Muscle of arm (tissue), 12 donors: Measurements from ENCODE around the gene KLHDC7B. TPM values are rescaled to one million over a fixed set of nuclear protein-coding genes. Genes with fewer than 3 reads are reported as not detected.
"Not testable (repeated sequence)": the region's sequence is repeated elsewhere in the genome, so short reads cannot be mapped to it uniquely, and the experiment has no call there.

Experiments
- DNase-seq: peaks from one replicate; pipeline ENCODE4 v3.0.0-alpha.2; 2013
- polyA plus RNA-seq, 12 donors: library from polyadenylated mRNA; unstranded; fragments of 120-200 nt; gene quantifications; one replicate each; pipeline ENCODE4 v1.2.1, GENCODE V29; 2013; ENCODE audit not compliant: insufficient read length in 12 of 12

The KLHDC7B gene
- polyA plus RNA-seq, 12 donors, result 0.09 to 0.17 TPM; not detected in 10

DNA sequence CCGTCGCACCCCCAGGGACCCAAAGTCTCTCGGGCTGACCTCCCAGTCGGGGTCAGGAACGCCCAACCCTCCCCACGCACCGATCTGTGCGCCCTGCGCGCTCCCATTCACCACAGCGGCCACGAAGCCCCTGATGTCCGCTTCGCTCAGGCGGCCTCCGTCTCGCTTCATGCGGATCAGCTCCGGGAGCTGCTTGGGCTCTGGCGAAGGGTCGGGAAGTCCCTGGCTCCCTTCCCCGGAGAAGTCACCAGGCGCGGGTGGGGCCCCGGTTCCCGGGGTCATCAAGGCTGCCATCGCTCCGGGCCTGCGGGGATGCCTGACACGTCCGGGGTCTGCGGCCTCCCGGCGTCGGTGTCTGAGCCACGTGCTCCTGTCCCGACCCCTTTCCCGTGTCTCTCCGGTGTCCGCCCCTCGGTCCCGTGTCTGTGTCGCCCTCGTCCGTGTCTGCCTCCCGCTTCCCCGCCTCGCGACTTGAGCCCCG lies 16.2 kb upstream of the KLHDC7B start:
- DNase-seq, result no peak

DNA sequence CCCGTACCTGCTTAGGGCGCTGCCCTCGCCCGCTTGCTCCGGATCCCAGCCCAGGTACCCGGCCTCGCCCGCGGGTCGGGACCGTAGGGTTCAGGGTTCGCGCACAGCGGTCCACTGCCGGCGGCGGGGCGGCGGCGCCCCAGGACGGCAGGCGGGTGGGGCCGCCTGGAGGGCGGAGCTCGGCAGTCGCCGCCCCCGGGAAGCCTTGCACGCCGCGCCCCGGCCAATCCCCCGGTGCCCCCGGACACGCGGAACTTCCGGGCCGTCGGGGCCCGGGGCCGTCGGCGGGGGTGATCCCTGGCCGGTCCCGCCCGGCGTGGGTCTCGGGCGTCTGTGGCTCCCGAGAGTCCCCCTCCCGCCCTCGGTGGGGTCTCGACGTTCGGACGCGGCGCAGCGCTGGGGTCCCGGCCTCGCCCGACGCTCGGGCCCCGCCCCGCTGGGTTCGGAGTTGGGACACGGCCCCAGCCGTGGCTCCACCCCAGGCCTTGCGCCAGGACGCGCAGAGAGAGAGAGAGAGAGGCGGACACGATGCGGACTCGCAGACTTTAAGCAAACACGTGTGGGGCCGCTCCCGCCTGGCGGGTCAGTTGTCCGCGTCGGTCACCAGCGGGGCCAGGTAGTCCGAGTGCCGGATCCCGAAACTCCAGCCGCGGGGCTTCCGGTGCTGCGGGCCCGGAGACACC lies 15.7 kb upstream of the KLHDC7B start, which contains the start of gene TYMP:
Gene TYMP, minus strand, starts transcription at position 116 of the 683 bp plus-strand sequence. CDS start 303 bp downstream, outside the sequence.
- DNase-seq, result no peak

DNA sequence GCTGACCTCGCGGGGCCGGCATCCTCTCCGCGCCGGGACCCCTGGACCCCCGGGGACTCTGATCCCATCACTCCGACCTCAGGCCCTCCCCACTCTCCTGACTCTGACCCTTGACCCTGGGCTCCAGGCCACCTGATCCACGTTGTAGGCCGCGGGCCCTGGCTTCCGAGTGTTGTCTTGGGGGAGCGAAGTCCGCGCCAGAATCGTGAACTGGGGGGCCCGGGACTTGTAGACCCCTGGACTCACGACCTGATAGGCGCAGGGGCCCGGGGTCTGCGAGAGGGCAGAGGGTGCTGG lies 15.2 kb upstream of the KLHDC7B start:
- no peak for DNase-seq

DNA sequence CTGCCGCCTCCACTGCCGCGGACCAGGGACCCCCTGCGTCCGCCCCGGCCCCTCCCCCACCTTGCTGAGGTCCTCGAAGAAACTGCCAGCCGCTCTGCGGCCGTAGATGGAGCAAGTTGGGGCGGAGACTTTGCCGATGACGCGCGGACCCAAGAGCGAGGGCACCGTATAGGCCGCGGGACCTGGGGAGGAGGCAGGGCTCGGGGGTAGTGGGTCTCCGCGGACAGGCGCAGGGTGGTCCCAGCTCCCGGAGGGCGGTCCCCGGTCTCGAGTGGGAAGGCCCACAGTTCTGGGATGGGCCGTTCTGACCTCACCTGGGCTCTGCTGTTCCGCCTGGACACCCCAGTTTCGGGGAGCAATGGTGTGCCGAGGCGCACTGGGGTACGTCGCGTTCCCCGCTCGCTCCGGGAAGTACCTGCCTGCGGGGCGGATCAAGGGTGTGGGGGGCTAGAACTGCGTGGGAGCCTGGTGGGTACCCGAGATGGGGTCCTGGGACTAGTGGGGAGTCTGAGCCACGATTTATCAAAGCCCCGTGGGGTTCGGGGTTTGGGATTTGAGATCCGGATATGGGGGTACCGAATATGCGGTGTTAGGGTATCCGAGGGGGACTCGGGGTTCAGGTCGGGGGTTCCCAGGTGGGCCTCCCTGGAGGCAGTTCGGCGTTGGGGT lies 14.7 kb upstream of the KLHDC7B start:
- DNase-seq, result no peak

DNA sequence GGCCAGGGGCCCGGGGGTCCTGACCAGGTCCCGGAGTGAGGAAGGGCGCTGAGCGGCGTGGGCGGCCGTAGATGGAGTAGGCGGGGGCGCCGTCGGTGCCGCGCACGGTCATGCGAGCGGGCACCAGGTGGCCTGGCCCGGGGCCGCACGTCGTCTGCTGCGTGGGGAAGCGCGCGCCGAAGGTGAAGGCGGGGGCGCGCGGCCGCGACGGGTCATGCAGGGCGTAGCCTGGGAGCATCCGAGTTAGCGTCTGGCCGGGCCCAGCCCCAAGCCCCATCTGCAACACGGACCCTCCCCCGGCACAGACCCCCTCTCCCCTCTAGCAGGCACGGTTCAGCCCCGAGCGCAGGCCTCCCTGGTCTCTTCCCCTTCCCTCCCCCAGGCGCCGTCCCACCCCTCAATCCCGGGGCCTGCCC lies 14.1 kb upstream of the KLHDC7B start:
- DNase-seq, result no peak

DNA sequence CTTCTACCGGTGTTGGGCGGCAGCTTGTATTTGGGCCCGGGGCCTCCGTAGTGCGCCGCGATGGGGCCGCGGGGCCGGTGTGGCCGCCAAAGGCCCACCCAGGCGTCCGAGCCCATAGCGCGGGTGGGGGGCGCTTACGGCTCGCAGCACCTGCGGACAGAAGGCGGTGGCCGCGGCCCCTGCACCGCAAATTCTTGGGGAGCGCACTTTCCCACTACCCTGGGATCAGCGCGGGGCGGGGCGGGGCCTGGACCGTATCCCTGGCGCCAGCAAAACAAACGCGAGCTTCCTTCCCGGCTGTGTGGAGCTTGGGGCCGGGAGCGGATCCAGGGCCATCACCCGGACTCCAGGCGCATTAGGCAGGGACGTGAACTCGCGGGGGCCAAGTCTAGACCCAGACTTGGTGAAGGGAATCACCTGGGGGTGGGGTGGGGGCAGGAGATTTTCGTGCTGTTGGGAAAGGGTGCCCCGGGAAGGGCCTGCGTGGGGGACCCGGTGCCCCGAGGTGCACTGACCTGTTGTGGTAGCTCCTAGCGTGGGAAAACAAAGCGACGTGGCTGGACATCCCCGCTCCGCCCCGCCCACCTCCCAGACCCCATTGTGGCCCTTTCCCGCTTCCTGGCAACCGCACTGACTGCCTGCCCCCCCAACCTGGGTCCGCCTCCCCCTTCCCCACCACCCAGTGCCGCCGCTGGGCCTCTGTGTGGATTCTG lies 13.6 kb upstream of the KLHDC7B start:
- no peak for DNase-seq

DNA sequence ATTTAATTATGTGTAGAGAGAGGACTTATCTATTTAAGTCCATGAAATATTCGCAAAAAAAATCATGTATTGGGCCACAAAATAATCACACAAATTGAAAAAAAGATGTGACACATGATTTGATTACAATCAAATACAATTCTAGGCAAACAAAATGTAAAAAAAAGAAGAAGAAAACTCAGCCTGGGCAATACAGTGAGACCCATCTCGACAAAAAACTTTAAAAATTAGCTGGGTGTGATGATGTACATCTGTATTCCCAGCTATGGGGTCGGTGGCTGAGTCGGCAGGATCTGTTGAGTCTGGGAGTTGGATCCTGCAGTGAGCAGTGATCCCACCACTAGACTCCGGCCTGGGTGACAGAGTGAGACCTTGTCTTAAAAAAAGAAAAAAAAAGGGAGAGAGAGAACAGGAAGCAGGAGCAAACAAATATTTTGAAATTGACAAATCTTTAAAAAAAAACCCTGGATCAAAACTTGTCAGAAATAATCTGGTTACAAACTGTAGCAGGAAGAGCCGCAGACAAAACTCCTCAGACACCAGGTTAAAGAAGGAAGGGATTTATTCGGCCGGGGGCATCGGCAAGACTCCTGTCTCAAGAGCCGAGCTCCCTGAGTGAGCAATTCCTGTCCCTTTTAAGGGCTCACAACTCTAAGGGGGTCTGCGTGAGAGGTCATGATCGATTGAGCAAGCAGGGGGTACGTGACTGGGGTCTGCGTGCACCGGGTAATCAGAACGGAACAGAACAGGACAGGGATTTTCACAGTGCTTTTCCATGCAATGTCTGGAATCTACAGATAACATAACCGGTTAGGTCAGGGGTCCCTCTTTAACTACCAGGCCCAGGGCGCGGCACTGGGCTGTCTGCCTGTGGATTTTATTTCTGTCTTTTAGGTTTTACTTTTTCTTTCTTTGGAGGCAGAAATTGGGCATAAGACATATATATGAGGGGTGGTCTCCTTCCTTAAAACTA lies 12.6 kb upstream of the KLHDC7B start:
- no peak for DNase-seq

DNA sequence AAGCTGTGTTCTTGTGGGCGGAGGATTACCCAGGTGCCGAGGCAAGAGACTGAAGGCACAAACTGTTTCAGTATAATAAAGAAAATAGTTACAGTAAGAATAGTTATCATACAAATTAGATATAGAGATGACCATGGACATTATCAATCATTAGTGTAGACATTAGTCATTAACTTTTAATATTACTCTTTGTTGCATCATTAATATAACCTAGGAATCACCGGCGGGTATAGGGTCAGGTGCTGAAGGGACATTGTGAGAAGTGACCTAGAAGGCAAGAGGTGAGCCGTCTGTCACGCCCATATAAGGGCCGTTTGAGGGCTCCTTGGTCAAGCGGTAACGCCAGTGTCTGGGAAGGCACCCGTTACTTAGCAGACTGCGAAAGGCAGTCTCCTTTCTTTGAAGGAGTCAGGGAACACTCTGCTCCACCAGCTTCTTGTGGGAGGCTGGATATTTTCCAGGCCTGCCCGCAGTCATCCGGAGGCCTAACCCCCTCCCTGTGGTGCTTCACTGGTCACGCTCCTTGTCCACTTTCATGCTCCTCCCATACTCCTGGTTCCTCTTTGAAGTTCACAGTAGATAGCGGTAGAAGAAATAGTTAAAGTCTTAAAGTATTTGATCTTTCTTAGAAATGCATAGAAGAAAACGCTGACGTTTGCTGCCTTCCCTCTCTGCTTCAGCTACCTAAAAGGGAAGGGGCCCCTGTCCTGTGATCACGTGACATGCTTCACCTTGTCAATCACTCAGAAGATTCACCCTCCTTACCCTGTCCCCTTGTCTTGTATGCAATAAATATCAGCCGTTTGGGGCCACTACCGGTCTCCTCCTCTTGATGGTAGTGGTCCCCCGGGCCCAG lies 11.6 kb upstream of the KLHDC7B start:
- DNase-seq, result not testable (repeated sequence)

DNA sequence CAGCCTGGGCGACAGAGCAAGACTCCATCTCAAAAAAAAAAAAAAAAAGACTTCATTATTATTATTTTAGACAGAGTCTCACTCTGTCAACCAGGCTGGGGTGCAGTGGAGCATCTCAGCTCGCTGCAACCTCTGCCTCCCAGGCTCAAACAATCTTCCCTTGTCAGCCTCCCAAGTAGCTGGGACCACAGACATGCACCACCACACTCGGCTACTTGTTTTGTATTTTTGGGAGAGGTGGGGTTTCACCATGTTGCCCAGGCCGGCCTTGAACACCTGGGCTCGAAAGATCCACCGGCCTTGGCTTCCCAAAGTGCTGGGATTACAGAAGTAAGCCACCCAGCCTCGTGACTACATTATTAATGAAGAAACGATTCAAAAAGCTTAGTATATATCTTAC lies 10.6 kb upstream of the KLHDC7B start:
- no peak for DNase-seq

DNA sequence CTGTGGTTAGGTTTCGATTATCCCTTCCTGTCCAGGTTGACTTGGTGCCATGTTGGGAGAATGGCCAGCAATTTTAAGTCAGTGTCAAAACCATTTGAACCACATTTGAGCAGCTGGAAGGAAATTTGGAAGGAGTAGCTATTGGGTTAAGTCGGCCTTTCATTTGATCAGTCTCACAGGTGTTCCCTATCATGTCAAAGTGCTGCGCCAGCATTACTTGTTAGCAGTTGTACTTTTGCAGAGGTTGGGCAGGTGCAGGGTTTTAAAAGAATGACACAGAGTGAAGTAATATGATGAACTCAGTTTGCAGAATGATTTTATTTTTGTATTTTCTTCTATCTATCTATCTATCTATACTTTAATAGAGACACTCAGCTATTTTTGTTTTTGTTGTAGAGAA lies 9.5 kb upstream of the KLHDC7B start:
- DNase-seq, result no peak

DNA sequence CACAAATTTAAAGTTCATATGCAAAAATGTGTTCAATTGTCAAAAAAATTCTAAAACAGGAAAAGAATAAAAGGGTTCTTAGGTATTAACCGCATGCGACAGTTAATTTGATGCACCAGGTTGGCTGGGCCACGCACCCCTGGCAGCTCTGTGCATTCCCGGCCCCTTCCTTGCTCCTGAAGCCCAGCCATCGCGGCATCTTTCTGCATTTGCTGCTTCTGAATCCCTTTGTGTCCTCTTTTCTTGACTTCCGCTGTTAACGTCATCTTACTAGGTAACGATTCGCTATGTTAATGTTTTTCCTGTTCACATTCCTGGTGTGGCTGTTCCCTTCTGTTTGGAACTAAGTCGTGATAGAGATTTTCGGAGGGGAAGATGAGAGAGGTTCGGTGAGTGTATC lies 7.9 kb upstream of the KLHDC7B start:
- no peak for DNase-seq

DNA sequence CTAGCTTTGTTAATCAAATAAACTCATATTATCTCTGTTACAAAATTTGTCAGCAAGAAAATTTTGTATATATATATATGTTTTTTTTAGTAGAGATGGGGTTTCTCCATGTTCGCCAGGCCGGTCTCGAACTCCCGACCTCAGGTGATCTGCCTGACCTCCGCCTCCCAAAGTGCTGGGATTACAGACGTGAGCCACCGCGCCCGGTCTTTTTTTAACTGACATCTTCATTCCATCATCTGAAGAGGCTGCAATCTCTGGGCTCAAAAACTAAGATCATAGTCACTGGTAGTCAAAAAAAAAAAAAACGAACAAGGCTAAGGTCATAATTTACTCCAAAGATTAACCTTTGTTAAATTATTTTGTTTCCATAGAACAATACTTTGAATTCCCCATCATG lies 5.3 kb upstream of the KLHDC7B start:
- no peak for DNase-seq

DNA sequence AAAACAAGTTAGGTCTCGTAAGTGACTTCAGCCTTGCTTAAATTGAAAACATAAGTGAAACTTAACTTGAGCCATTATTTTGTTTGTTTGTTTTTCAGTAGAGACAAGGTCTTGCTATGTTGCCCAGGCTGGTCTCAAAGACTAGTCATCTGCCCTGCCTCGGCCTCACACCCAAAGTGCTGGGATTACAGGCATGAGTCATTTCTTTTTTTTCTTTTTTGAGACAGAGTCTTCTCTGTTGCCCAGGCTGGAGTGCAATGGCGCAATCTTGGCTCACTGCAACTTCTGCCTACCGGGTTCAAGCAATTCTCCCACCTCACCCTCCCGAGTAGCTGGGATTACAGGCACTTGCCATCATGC lies 4.1 kb upstream of the KLHDC7B start:
- DNase-seq, result not testable (repeated sequence)

DNA sequence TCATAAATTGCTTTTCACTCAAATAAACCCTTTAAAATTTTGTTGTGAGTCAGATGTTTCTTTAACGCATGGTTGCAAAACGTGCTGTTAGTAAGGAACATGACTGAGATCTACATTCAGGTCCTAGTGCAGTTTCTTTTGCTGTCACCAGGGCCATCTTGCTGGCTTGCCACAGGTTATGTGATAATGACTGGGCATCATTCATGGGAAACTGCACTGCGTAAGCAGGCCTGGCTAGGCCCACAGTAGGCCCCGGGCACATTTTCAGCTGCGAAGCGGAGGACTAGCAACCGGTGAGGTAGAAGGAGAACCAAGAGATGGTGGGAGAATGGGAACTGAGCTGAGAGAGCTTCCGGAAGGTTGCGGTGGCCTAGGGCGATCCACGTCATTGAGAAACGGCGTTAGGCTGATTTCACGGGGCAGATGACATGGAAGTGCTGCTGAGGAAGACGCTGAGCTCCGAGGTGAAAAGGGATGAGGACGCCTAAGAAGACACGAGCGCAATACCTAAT lies 3.2 kb upstream of the KLHDC7B start:
- DNase-seq, result no peak

DNA sequence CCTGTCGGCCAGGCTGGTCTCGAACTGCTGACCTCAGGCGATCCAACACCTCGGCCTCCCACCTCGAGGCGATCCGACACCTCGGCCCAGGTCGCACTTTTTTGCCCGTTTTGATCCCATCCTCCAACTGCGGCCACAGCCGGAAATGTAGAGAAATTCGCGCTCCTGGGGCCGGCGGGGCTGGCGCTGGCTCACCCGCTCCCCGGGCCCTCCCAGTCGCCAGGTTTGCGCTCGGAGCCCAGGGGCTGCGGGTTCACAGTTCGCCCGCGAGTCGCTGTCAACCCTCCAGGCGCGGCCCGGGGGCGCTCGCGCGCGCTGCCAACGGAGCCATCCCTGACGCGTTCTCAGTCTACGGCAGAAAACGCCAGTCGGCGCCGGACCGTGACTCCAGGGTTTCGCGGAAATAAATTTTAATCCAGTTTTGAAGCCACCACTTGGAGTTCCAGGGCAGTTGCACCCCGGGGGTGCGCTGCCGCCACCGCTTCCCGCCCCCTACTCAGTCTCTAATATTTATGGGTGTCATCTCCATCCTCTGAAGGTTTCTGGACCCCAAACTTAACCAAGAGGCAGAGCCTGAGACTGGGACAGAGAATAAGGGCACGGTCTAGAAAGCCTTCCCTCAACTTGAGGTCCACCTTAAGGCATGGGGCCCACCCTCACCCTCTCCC lies 1.5 kb upstream of the KLHDC7B start:
- no peak for DNase-seq

DNA sequence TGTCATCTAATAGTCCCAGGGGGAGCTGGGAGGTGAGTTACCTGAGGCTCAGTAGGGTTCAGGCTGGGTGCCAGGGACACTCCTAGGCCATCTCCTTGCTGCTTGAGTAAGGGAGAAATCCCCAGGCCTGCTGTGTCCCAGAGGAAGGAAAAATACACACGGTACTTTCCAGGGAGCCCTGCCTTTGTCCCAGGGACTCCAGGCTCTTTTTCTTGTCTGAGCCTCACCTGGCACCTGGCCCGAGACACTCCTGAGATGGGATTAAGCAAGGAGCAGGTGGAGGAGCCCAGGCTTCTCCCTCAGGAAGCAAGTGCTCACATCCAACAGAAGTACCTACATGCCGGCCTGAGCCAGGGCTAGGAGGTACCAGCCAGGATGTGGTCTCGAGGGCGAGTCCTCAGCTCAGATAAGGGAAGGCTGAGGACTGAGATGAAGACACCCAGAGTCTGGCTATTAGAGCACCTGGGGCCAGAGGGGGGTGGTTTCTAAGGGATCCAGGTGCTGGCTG lies 899 bp upstream of the KLHDC7B start:
- no peak for DNase-seq

DNA sequence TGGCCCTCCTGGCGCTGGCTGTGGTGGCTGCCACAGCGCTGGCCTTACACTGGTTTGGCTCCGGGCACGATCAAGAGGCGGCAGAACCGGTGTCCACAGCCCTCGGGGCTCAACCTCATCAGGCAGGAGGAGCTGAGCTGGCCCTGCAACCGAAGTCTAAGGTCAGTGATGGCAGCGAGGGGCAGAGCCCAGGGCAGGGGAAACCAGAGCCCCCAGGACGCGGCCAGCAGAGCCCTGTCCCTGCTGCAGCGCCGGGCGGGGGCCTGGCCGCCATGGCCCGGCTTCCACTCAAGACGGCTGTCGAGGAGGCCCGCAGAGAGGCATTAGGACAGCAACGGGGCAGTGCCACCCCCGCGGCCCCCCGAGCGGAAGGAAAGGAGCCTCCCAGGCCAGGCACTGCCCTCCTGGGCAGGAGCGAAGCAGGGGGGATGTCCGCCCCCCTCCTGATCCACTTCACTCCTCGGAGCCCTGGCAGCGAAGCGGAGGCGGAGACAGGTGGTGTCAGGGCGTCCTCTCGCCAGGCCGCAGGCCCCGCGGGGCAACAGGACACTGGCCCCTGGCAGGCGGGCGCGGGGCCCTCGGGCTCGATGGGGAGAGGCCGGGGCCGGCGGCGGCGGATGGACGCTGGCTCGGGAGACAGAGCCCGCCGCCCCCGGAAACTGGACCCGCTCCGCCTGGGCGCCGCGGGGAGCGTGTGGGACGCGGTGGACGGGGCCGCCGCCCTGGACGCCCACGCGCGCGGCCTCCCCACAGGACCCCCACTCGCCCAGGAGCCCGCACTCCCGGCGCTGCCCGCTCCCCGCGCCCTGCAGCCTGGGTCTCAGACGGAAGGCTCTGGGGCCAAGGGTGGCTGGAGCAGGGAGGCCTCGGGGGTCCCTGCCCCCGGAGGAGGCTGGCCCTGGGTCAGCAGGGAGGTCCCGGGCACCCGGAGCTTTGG lies 895 bp downstream of the KLHDC7B start:
- no peak for DNase-seq

DNA sequence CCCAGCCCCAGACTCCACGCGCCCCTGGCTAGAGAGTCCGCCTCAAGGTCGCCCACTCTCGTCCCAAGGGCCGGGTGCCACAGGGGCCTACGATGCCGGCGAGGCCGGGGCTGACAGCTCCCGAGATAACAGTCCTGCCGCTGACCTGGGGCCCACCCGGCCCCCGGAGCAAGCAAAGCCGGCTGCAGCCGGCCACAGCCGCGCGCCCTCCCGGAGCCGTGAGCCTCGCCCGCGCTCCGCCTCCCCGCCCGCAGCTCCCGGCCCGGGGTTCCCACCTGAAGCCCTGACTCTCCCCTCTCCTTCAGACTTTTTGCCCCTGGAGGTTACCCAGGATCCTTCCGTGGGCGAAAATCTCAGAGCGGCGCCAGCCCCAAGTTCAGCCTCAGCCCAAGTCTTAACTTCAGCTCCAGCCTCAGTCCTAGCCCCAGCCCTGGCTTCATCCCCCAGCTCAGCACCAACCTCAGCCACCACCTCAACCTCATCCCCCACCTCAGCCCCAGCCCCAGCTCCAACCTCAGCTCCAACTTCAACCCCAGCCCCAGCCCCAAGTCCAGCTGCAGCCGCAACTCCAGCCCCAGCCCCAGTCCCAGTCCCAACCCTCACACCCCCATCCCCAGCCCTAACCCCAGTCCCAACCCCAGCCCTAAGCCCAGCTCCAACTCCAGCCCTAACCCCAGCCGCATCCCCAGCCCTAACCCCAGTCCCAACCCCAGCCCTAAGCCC lies 1.7 kb downstream of the KLHDC7B start:
- no peak for DNase-seq
